Measurements from ENCODE around the gene ARG1.

ARG1 gene

DNA sequence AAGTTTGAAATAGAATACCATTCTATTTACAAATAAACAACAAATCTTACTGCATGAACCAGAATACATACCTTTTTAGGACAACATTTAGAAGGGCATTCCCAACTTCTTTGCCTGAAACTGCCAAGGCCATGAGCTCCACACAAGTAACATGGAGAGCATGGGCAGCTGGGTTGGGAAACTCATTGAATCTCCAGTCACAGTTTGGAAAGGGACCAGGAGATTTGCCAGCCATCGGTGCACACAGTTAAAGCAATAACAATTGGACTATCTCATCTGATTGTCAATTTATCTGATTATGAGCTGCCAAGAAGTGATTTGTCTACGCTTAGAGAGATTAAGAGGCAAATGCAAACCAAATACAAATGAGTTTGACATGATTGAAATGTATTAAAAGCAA, 19.9 kb downstream of the ARG1 start:
- TF ChIP-seq, protein P1, sequence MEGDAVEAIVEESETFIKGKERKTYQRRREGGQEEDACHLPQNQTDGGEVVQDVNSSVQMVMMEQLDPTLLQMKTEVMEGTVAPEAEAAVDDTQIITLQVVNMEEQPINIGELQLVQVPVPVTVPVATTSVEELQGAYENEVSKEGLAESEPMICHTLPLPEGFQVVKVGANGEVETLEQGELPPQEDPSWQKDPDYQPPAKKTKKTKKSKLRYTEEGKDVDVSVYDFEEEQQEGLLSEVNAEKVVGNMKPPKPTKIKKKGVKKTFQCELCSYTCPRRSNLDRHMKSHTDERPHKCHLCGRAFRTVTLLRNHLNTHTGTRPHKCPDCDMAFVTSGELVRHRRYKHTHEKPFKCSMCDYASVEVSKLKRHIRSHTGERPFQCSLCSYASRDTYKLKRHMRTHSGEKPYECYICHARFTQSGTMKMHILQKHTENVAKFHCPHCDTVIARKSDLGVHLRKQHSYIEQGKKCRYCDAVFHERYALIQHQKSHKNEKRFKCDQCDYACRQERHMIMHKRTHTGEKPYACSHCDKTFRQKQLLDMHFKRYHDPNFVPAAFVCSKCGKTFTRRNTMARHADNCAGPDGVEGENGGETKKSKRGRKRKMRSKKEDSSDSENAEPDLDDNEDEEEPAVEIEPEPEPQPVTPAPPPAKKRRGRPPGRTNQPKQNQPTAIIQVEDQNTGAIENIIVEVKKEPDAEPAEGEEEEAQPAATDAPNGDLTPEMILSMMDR (IDR thresholded peaks at IDR 0.05): no peak
- no peaks in the 10 kb centered on the region for H3K27me3 ChIP-seq (ENCODE audit: control insufficient read depth, insufficient read depth, low read length)
- H3K36me3 ChIP-seq (ENCODE audit: control insufficient read depth, insufficient read depth, low read length): no peaks in the 10 kb centered on the region
- no peak overlapping the region for H2AFZ ChIP-seq
- H3K9ac ChIP-seq: no peak overlapping the region
- H3K79me2 ChIP-seq: no peaks in the 10 kb centered on the region
- H3K4me1 ChIP-seq: no peaks in the 10 kb centered on the region
- no peak overlapping the region for H3K4me2 ChIP-seq (ENCODE audit: low read length)
- H3K27ac ChIP-seq: no peak overlapping the region
- no peaks in the 10 kb centered on the region for H3K9me3 ChIP-seq (ENCODE audit: control insufficient read depth, low read length)
- H3K4me3 ChIP-seq (ENCODE audit: low read depth, low read length): no peak overlapping the region

DNA sequence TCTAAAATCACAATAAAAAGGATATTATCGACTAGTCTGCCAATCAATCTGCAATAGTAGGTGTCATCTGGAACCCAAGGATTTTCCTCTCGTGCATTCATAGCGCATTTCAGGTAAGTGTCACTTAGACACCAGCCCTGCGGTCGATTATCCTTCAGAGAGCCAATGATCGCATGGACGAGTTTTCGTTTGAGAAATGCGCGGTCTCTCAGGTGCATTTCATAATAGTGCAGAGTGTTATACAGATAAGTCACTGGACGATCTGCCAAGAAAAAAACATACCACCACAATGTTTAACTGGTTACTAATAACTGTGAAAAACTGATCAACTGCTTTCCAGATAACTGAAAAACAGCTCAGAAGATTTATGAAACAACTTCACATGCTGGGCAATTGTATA, 21.0 kb downstream of the ARG1 start:
- Histone ChIP-seq H3K4me2 (ENCODE audit: low read length) (no peak overlapping the region), H3K79me2 (no peaks in the 10 kb centered on the region), H3K4me1 (no peaks in the 10 kb centered on the region), H3K27ac (no peak overlapping the region), H3K9me3 (ENCODE audit: control insufficient read depth, low read length) (no peaks in the 10 kb centered on the region), H3K27me3 (ENCODE audit: control insufficient read depth, insufficient read depth, low read length) (no peaks in the 10 kb centered on the region), H3K4me3 (ENCODE audit: low read depth, low read length) (no peak overlapping the region), H3K9ac (no peak overlapping the region), H2AFZ (no peak overlapping the region), H3K36me3 (ENCODE audit: control insufficient read depth, insufficient read depth, low read length) (no peaks in the 10 kb centered on the region)
- TF ChIP-seq, protein P1 (IDR thresholded peaks at IDR 0.05): no peak

DNA sequence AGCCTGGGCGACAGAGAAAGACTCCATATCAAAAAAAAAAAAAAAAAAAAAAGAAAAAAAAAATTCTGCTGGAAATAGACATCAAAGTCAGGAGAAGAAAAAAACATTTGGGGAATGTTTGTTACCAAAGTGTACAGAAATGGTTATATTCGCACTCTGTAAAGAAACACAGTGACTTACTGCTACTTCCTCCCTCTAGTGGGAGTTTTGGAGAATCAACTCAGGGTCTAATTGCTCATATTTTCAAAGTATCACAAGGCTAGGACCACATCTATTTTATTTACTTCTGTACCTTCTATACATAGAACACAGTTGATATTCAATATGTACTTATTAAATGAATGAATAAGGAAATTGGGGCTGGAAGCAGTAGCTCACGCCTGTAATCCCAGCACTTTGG, 24.4 kb downstream of the ARG1 start:
- Histone ChIP-seq H3K27me3 (ENCODE audit: control insufficient read depth, insufficient read depth, low read length) (no peaks in the 10 kb centered on the region), H2AFZ (no peak overlapping the region), H3K4me1 (no peaks in the 10 kb centered on the region), H3K4me3 (ENCODE audit: low read depth, low read length) (no peak overlapping the region), H3K4me2 (ENCODE audit: low read length) (no peak overlapping the region), H3K36me3 (ENCODE audit: control insufficient read depth, insufficient read depth, low read length) (no peaks in the 10 kb centered on the region), H3K9ac (no peak overlapping the region), H3K27ac (no peak overlapping the region), H3K79me2 (no peaks in the 10 kb centered on the region), H3K9me3 (ENCODE audit: control insufficient read depth, low read length) (no peaks in the 10 kb centered on the region)
- TF ChIP-seq, protein P1 (IDR thresholded peaks at IDR 0.05): no peak

DNA sequence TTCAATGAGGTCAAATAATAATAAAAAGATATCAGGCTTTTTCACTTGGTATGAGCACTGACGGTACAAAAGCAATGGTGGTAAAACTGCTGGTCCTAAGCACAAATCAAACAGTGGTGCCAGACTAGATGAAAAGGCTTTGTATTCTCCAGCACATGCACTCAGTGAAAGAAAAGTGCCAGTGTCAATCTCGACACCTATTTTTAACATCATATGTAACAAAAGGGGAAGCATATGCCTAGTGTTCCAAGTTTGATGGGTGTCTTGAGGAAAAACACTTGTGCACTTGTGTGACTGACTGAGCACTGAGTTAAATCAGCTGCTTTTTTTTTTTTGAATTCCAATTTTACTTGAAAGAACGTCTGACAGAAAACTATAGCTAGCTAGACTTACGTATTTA, 27.7 kb downstream of the ARG1 start:
- H3K9ac ChIP-seq: no peak overlapping the region
- H3K36me3 ChIP-seq (ENCODE audit: control insufficient read depth, insufficient read depth, low read length): no peaks in the 10 kb centered on the region
- TF ChIP-seq, protein P1 (IDR thresholded peaks at IDR 0.05): no peak

DNA sequence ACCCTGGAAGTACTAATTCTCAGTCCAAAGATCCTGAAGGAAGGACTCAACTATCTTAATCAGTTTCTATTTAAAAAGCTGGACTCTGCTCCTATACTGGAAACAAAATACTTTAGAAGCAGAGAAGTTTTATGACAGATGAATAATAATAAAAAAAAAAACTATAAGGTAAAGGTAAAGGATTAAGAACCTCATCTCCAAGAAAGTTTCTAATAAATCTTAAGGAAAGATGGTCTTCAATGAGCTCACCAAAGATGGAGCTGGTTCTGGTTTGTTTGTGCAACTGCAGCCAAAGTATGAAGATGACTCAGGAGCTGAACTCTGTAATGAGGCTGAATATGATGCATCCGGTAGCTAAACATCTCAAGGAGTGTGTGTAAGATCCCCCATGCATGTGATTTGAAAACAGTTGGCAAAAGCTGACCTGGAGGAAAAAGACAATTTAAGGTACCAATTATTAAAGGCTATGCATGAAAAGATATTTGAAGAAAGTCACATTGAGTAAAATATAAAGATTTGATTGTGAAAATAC, 29.8 kb downstream of the ARG1 start:
- Histone ChIP-seq H3K9me3 (ENCODE audit: control insufficient read depth, low read length) (no peaks in the 10 kb centered on the region), H3K27me3 (ENCODE audit: control insufficient read depth, insufficient read depth, low read length) (no peaks in the 10 kb centered on the region), H2AFZ (no peak overlapping the region), H3K36me3 (ENCODE audit: control insufficient read depth, insufficient read depth, low read length) (no peaks in the 10 kb centered on the region), H3K4me3 (ENCODE audit: low read depth, low read length) (no peak overlapping the region), H3K27ac (no peak overlapping the region), H3K4me1 (no peaks in the 10 kb centered on the region), H3K9ac (no peak overlapping the region), H3K4me2 (ENCODE audit: low read length) (no peak overlapping the region), H3K79me2 (no peaks in the 10 kb centered on the region)
- TF ChIP-seq, protein P1 (IDR thresholded peaks at IDR 0.05): no peak

More for the DNA sequence above, 27.7 kb downstream of the ARG1 start:
- H3K79me2 ChIP-seq: no peaks in the 10 kb centered on the region
- H3K9me3 ChIP-seq (ENCODE audit: control insufficient read depth, low read length): no peaks in the 10 kb centered on the region
- no peak overlapping the region for H2AFZ ChIP-seq
- H3K27me3 ChIP-seq (ENCODE audit: control insufficient read depth, insufficient read depth, low read length): no peaks in the 10 kb centered on the region
- H3K4me2 ChIP-seq (ENCODE audit: low read length): no peak overlapping the region
- no peak overlapping the region for H3K27ac ChIP-seq
- no peak overlapping the region for H3K4me3 ChIP-seq (ENCODE audit: low read depth, low read length)
- H3K4me1 ChIP-seq: no peaks in the 10 kb centered on the region
